GM12865 (cell line): ENCODE results near the gene GGA1.
"Not testable (repeated sequence)": the region's sequence is repeated elsewhere in the genome, so short reads cannot be mapped to it uniquely, and the experiment has no call there.

Experiments
- DNase-seq: peaks from one replicate; pipeline ENCODE4 v3.0.0; 2010; ENCODE audit warnings: low read depth
- H3K4me3 ChIP-seq: 2 replicates; pipeline ENCODE4 v1.5.1; 2011; ENCODE audit warnings: mild to moderate bottlenecking, low read depth, low read length, control low read depth
- CTCF ChIP-seq: IDR thresholded peaks from 2 replicates; pipeline ENCODE4 v1.5.1; 2011; ENCODE audit warnings: low read length, control low read depth, low read depth, inconsistent platforms; ENCODE audit not compliant: insufficient read depth; ENCODE audit errors: missing control alignments

Gene GGA1

DNA sequence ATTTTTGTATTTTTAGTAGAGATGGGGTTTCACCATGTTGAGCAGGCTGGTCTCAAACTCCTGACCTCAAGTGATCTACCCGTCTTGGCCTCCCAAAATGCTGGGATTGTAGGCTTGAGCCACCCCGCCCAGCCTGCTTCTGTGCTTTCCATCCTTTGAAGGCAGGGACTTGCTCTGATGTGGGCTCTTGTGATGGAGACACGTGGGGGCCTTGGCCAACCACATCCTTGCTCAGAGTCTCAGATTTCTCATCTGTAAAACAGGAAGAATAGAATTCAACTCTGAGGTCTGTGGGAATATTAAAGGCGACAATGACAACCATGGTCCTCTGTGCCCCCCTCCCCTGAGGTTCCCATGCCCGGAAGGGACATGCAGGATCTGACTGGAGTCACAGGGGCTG lies 3.8 kb upstream of the GGA1 start:
- no peak overlapping the region for H3K4me3 ChIP-seq
- TF ChIP-seq CTCF = no peak
- peak; percentile 37 for DNase-seq

- H3K4me3 ChIP-seq = peak overlapping the region; percentile 77
- TF ChIP-seq CTCF = peak; percentile 99
- DNase-seq = peak; percentile 89
Observed at GRCh38 chr22:37607010-37607934, 1.4 kb upstream of the GGA1 start.

DNA sequence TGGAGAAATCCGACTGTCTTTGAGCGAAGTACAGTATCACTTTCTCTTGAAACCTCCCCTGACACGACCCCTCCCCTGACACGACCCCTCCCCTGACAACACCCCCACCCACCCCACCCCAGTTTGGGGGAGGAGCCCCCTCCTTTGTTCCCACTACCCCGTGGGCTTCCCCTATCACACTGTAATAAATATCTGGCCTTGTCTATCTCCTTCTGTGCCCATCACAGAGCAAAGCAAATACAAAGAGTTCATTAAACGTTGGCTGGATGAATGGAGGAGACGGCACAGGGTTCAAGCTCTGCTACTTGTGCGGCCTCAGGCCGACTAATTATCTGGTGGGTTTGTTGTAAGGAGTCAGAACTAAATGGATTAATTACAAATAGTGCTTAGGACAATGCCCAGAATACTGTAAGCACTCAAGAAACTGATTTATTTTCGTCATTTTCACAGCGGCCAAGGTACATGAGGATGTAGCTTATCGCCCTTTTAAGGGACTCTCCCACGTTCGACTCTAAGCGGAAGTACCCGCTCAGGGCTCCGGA lies 628 bp upstream of the GGA1 start:
- no peak for DNase-seq
- TF ChIP-seq CTCF = no peak
- H3K4me3 ChIP-seq = peak overlapping the region; percentile 77

DNA sequence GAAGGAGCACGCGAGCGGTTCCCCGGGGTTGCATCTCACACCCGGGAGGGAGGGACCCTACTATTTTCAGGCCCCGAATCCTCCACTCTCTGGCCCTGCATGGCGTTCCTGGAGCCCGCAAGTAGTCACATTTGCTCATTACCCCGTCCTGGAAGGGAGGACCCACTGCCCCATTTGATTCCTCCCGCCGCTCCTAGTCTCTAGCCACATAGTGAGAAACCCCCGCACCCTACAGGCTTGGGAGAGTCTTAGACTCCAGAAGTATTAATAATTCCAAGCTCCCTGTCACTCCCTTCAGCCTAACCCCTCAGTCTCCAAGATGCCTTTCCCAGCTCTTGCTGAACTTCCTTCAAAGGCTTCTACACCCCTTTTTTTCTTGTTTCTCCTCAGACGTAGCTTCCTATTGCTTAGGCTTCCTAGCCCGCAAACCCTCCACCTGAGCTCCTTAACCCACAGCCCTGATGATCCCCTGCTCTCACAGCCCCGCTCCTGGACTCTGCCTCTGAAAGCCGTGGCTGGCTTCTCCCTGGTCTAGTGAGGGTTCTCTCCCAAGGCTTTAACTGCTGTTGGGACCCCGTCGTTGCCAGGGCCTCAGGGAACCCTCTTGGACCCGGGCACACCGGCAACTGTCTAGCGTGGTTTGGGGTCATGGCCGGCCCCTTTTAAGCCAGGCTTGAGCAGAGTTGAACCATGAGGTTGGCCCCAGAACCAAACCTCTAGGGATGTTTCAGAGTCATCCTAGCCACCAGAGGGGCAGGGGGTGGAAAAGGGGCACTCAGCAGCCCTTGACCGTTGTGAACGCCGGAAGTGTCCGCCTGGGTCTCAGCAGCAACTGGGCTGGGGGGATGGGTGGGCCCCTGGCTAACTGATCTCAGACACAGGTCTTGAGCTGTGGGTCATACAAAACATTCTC lies 862 bp downstream of the GGA1 start:
- TF ChIP-seq CTCF = no peak
- peak overlapping the region; percentile 77 for H3K4me3 ChIP-seq
- peak; percentile 81 for DNase-seq

DNA sequence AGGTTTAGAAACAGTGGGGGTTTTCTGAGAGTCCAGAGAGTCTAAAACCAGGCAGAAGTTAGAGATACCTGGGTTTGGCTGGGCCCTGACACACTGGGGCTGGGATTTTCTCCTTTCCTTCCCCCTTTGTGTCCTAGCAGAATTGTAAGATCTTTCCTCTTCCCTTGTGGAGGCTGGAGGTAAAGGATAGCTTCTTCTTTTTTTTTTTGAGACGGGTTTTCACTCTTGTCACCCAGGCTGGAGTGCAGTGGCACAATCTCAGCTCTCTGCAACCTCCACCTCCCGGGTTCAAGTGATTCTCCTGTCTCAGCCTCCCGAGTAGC lies 1.5 kb downstream of the GGA1 start:
- not testable (repeated sequence) for DNase-seq
- peak overlapping the region; percentile 77 for H3K4me3 ChIP-seq

DNA sequence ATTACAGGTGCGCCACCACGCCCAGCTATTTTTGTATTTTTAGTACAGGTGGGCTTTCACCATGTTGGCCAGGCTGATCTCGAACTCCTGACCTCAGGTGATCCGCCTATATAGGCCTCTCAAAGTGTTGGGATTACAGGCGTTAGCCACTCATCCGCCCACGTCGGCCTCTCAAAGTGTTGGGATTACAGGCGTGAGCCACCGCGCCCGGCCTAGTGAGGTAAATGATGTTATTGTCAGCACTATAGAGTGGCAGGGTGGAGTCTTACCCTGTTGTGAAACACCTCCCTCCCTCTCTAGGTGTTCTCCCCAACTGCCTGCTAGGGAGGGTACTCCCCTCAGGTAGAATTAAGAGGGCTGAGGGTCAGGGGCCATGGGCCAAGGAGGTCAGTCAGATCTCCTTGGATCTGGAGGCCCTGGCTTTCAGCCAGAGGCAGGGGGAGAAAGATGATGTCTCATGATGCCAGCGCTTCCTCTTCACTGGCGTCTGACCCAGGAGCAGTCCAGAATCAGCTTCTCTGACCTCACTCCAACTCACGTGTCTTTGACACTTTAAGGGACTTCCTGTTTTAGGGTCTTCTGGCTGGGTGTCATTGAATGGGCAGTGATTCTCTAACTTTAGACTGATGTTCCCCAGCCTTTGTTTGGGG lies 2.0 kb downstream of the GGA1 start:
- no peak for DNase-seq
- peak overlapping the region; percentile 77 for H3K4me3 ChIP-seq
- no peak for TF ChIP-seq CTCF

- no peak for TF ChIP-seq CTCF
- no peak overlapping the region for H3K4me3 ChIP-seq
- no peak for DNase-seq
Observed at GRCh38 chr22:37611207-37611606, 2.6 kb downstream of the GGA1 start.
